Endothelial cell of umbilical vein (primary cell): ENCODE results near the gene KCTD2. TPM values are rescaled to one million over a fixed set of nuclear protein-coding genes. Genes with fewer than 3 reads are reported as not detected.
A peak's percentile ranks its signal among the peaks of the same experiment; 100 is the strongest.

ENCODE experiments used
- BruUV-seq: library from RNA; stranded (reverse); fragments of 400-500 nt; replicated peaks from 2 replicates; lab custom pipeline; 2021; lab: Mats Ljungman, UMichigan
- CTCF ChIA-PET: fragments of 300-600, 350-600 bp; sonication (Branson Sonifier 250); formaldehyde crosslinking; loops from one replicate; lab custom pipeline; 2021; ENCODE audit warnings: antibody characterized with exemption, inconsistent platforms; lab: Charles Lee
- POLR2A ChIA-PET: fragments of 300-600, 350-600 bp; sonication (Branson Sonifier 250); formaldehyde crosslinking; loops from one replicate; lab custom pipeline; 2021; ENCODE audit warnings: antibody characterized with exemption, inconsistent platforms; lab: Charles Lee
- DNase-seq: peaks from one replicate; pipeline ENCODE4 v3.0.0-alpha.2; 2011; ENCODE audit warnings: low read depth, low spot score
- FAIRE-seq: peaks from 2 replicates; lab custom pipeline; 2011; peaks lifted over from hg19 to GRCh38; lab: Jason Lieb, UNC
- H2AFZ ChIP-seq: 2 replicates; pipeline ENCODE4 v1.6.0; 2012; ENCODE audit warnings: low read depth, low read length, control low read depth, inconsistent platforms
- H3K27ac ChIP-seq: 2 replicates; pipeline ENCODE4 v1.5.1; 2011; ENCODE audit warnings: low read depth, mild to moderate bottlenecking, control low read depth, low read length, moderate library complexity; ENCODE audit not compliant: insufficient read depth
- H3K27me3 ChIP-seq, 2 experiments: 2 replicates each; pipeline versions ENCODE4 v1.6.0 to v1.6.1; 2011; ENCODE audit warnings: low read length in 2 of 2, mixed read lengths in 1 of 2; ENCODE audit not compliant: control insufficient read depth in 2 of 2, insufficient read depth in 2 of 2
- H3K36me3 ChIP-seq, 2 experiments: 2 replicates in 1 of 2; 3 replicates in 1 of 2; pipeline ENCODE4 v1.5.1; 2011; ENCODE audit warnings: low read length in 2 of 2, mild to moderate bottlenecking in 1 of 2, moderate library complexity in 1 of 2; ENCODE audit not compliant: control insufficient read depth in 2 of 2, insufficient read depth in 2 of 2; ENCODE audit errors: extremely low read depth in 1 of 2
- H3K4me1 ChIP-seq: 3 replicates; pipeline ENCODE4 v1.5.1; 2011; ENCODE audit warnings: mild to moderate bottlenecking, low read length; ENCODE audit not compliant: control insufficient read depth, insufficient read depth; ENCODE audit errors: extremely low read depth
- H3K4me2 ChIP-seq: 2 replicates; pipeline ENCODE4 v1.6.1; 2011; ENCODE audit warnings: low read length, control low read depth, mixed read lengths; ENCODE audit not compliant: insufficient read depth
- H3K4me3 ChIP-seq, 3 experiments: fragments of 200-600 bp in 1 of 3; sonication (generic), shearing (Covaris generic) in 1 of 3; replicated peaks in 1 of 3; 2 replicates each; pipeline ENCODE4 v1.5.1; 2011 to 2016; ENCODE audit warnings: control low read depth in 3 of 3, low read length in 3 of 3, mild to moderate bottlenecking in 2 of 3, inconsistent platforms in 1 of 3, low read depth in 1 of 3, moderate library complexity in 1 of 3; ENCODE audit not compliant: insufficient read depth in 1 of 3
- H3K79me2 ChIP-seq: 2 replicates; pipeline ENCODE4 v1.6.0; 2012; ENCODE audit warnings: low read length, inconsistent platforms; ENCODE audit not compliant: control insufficient read depth, insufficient read depth
- H3K9ac ChIP-seq: replicated peaks from 2 replicates; pipeline ENCODE3; 2011; ENCODE audit warnings: low read length, control low read depth; ENCODE audit not compliant: insufficient read depth; ENCODE audit errors: extremely low read depth
- H3K9me1 ChIP-seq: replicated peaks from 3 replicates; pipeline ENCODE4 v1.6.0; 2011; ENCODE audit warnings: mild to moderate bottlenecking, low read length; ENCODE audit not compliant: control insufficient read depth, insufficient read depth; ENCODE audit errors: extremely low read depth
- H3K9me3 ChIP-seq: replicated peaks from 2 replicates; pipeline ENCODE4 v1.5.1; 2012; ENCODE audit warnings: low read length, inconsistent platforms; ENCODE audit not compliant: control insufficient read depth, insufficient read depth
- H4K20me1 ChIP-seq: replicated peaks from 2 replicates; pipeline ENCODE3; 2011; ENCODE audit warnings: mild to moderate bottlenecking, low read length; ENCODE audit not compliant: control insufficient read depth, insufficient read depth; ENCODE audit errors: extremely low read depth
- EZH2 ChIP-seq: IDR thresholded peaks from 2 replicates; pipeline ENCODE4 v1.6.1; 2012; ENCODE audit warnings: borderline replicate concordance, low read depth, mild to moderate bottlenecking, moderate library complexity, low read length, inconsistent platforms; ENCODE audit not compliant: severe bottlenecking
- FOS ChIP-seq: IDR thresholded peaks from 2 replicates; pipeline ENCODE4 v1.6.1; 2011; ENCODE audit warnings: mild to moderate bottlenecking, low read length, moderate library complexity, borderline replicate concordance; ENCODE audit not compliant: insufficient read depth
- GATA2 ChIP-seq: IDR thresholded peaks from 2 replicates; pipeline ENCODE4 v1.7.0; 2011; ENCODE audit warnings: low read depth, mild to moderate bottlenecking, moderate library complexity, mixed read lengths, low read length; ENCODE audit not compliant: insufficient read length, insufficient read depth
- JUN ChIP-seq: IDR thresholded peaks from 2 replicates; pipeline ENCODE4 v1.6.1; 2011; ENCODE audit warnings: borderline replicate concordance, low read depth; ENCODE audit not compliant: insufficient read length, insufficient read depth
- MYC ChIP-seq: IDR thresholded peaks from one replicate; pipeline ENCODE4 v1.6.1; 2011; ENCODE audit warnings: mild to moderate bottlenecking, low read depth, low read length
- POLR2A ChIP-seq: IDR thresholded peaks from 2 replicates; pipeline ENCODE4 v1.6.1; 2012; ENCODE audit warnings: low read depth, mild to moderate bottlenecking, control low read depth, low read length
- POLR2AphosphoS5 ChIP-seq: IDR thresholded peaks from 2 replicates; pipeline ENCODE4 v1.6.1; 2012; ENCODE audit warnings: low read depth, mild to moderate bottlenecking, control low read depth, low read length, moderate library complexity; ENCODE audit not compliant: insufficient read depth
- dilution Hi-C: fragments of 300-500 bp; cut with MboI; formaldehyde crosslinking; loops from one replicate; pipeline ENCODE4 v1.15.0; 2019; ENCODE audit warnings: low sequenced_read_pairs; ENCODE audit not compliant: extremely low pct_ligation_motif_present
- intact Hi-C: fragments of 100-400 bp; cut with micrococcal nuclease; formaldehyde crosslinking; loops from one replicate; pipeline ENCODE4 v1.10.0; 2022
- polyA plus RNA-seq, 4 experiments: library from polyadenylated mRNA; depleted of rRNA in 3 of 4; stranded (reverse) in 3 of 4; unstranded in 1 of 4; fragments of >200 nt; gene quantifications; 2 replicates each; pipeline versions ENCODE4 v1.2.1 to v1.2.3, GENCODE V29; 2011 to 2012; ENCODE audit warnings: missing spikeins in 1 of 4
- total RNA-seq: library from RNA; stranded (reverse); gene quantifications from 2 replicates; pipeline ENCODE4 v1.2.3, GENCODE V29; 2021
- TF ChIP-seq, protein P1 (sequence below): IDR thresholded peaks from 2 replicates; pipeline ENCODE4 v1.6.1; 2011; ENCODE audit not compliant: insufficient read depth, insufficient read length
- TF ChIP-seq, protein P2 (sequence below), 2 donors: IDR thresholded peaks; 1 replicate in 1 of 2; 2 replicates in 1 of 2; pipeline ENCODE4 v1.5.1; 2011; ENCODE audit warnings: low read length in 2 of 2, mild to moderate bottlenecking in 2 of 2, moderate library complexity in 2 of 2, control low read depth in 1 of 2, inconsistent platforms in 1 of 2, low read depth in 1 of 2; ENCODE audit not compliant: insufficient read depth in 1 of 2; ENCODE audit errors: extremely low read depth in 1 of 2

The KCTD2 gene
- total and polyA plus RNA-seq, 2 donors (not counting 3 experiments of a cell fraction or from before 2014, with no cell fraction given), result 23.2 to 24.8 TPM

DNA sequence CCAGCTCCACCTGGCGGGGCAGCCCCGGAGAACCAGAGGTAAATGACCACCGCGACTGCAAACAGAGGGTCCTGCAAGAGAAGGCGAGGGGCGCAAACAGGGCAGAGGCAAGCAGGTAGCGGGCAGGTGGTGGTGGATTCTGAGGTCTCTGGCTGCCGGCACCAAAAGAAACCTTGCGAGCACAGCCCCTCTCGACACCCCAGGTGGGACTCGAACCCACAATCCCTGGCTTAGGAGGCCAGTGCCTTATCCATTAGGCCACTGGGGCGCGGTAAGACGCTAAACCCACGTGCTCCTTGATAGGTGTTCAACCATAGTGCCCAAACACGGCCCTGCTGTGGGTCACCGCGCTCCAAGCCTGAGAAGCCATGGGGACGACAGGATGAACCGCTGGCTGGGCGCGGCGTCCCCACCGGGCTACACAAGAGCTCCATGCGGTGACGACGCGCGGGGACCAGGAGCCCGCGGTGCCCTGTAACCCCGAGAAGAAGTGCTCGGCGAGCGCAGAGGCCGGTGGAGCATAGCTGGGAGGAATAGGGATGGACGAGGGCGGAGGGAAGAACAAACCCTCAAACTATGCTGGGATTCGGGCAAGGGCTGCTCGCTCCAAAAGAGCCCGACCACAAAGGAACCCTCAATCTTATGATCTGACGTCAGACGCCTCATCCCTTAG lies 12.7 kb upstream of the KCTD2 start:
- H3K79me2 ChIP-seq, result no peaks in the 10 kb centered on the region
- H3K4me1 ChIP-seq, result peaks cover 20% of the 10 kb centered on the region
- H3K27me3 ChIP-seq, result peaks cover 0 to 2% of the 10 kb centered on the region in 2 experiments
- DNase-seq (peak; percentile 88), FAIRE-seq (no peak)
- H3K4me3 ChIP-seq, result peak overlapping the region; percentile 58 to 87 (median 74)
- no peaks in the 10 kb centered on the region for H4K20me1 ChIP-seq
- peak overlapping the region; percentile 87 for H3K9ac ChIP-seq
- peak overlapping the region; percentile 69 for H3K27ac ChIP-seq
- TSS peak; percentile 74 for BruUV-seq
- peak overlapping the region; percentile 69 for H3K4me2 ChIP-seq
- CTCF ChIA-PET, result interaction anchor here (0.6 to 3.7 kb wide), 9 partner anchors 14 to 190 kb away, joined by 3 to 35 read pairs (median 6); partner anchors contain the start of genes CDR2L and MRPL58
- H3K9me3 ChIP-seq, result no peaks in the 10 kb centered on the region
- intact Hi-C loops, result loop anchor here (1.0 to 2.0 kb wide), 2 partner anchors 46 to 52 kb away; partner anchors contain the start of gene SLC16A5
- H2AFZ ChIP-seq, result peak overlapping the region; percentile 70
- TF ChIP-seq FOS (no peak), JUN (no peak), POLR2AphosphoS5 (peak; percentile 11), MYC (peak; percentile 68), EZH2 (no peak), GATA2 (no peak), POLR2A (no peak)
- TF ChIP-seq, protein P1, sequence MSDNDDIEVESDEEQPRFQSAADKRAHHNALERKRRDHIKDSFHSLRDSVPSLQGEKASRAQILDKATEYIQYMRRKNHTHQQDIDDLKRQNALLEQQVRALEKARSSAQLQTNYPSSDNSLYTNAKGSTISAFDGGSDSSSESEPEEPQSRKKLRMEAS, result peak; percentile 83
- TF ChIP-seq, protein P2, sequence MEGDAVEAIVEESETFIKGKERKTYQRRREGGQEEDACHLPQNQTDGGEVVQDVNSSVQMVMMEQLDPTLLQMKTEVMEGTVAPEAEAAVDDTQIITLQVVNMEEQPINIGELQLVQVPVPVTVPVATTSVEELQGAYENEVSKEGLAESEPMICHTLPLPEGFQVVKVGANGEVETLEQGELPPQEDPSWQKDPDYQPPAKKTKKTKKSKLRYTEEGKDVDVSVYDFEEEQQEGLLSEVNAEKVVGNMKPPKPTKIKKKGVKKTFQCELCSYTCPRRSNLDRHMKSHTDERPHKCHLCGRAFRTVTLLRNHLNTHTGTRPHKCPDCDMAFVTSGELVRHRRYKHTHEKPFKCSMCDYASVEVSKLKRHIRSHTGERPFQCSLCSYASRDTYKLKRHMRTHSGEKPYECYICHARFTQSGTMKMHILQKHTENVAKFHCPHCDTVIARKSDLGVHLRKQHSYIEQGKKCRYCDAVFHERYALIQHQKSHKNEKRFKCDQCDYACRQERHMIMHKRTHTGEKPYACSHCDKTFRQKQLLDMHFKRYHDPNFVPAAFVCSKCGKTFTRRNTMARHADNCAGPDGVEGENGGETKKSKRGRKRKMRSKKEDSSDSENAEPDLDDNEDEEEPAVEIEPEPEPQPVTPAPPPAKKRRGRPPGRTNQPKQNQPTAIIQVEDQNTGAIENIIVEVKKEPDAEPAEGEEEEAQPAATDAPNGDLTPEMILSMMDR (IDR thresholded peaks at IDR 0.05; ENCODE audit: extremely low read depth in 1 of 2, insufficient read depth in 1 of 2, low read depth in 1 of 2, low read length in 2 of 2), result no peak
- peaks cover 0 to 2% of the 10 kb centered on the region in 2 experiments for H3K36me3 ChIP-seq
- dilution Hi-C loops, result no loop called here
- H3K9me1 ChIP-seq, result no peaks in the 10 kb centered on the region
- POLR2A ChIA-PET, result interaction anchor here (1.3 kb wide), 1 partner anchor 21 kb away, joined by 6 read pairs; the partner anchor contains the start of gene MRPL58
